GM19324 (cell line): Measurements from ENCODE around the gene GAB2.

Source experiments
- ATAC-seq: cut with Tn5 transposase; IDR thresholded peaks from one replicate; pipeline ENCODE4 v1.9.1; 2021; ENCODE audit warnings: mild to moderate bottlenecking, moderate library complexity; ENCODE audit not compliant: unreplicated experiment, low FRiP score

Gene GAB2

GRCh38 chr11:78403781-78404180, 13.8 kb downstream of the GAB2 start:
- no peak for ATAC-seq

GRCh38 chr11:78402847-78403246, 14.8 kb downstream of the GAB2 start:
- no peak for ATAC-seq

- ATAC-seq, result no peak
These were observed 16.9 kb downstream of the GAB2 start for GRCh38 chr11:78400702-78401101.

GRCh38 chr11:78400116-78400515, 17.5 kb downstream of the GAB2 start:
- ATAC-seq, result no peak

- ATAC-seq, result no peak
These were observed 18.5 kb downstream of the GAB2 start for GRCh38 chr11:78399136-78399535.

- ATAC-seq, result no peak
These were observed 18.9 kb downstream of the GAB2 start for GRCh38 chr11:78398715-78399114.

GRCh38 chr11:78397398-78397797, 20.2 kb downstream of the GAB2 start:
- ATAC-seq, result peak; percentile 66

GRCh38 chr11:78395597-78395996, 22.0 kb downstream of the GAB2 start:
- no peak for ATAC-seq

GRCh38 chr11:78392854-78393253, 24.8 kb downstream of the GAB2 start:
- no peak for ATAC-seq

- no peak for ATAC-seq
These were observed 26.2 kb downstream of the GAB2 start for GRCh38 chr11:78391424-78391823.

- ATAC-seq, result no peak
These were observed 26.8 kb downstream of the GAB2 start for GRCh38 chr11:78390809-78391208.

GRCh38 chr11:78386215-78386941, 31.2 kb downstream of the GAB2 start:
- no peak for ATAC-seq

GRCh38 chr11:78385205-78385604, 32.4 kb downstream of the GAB2 start:
- no peak for ATAC-seq

GRCh38 chr11:78384231-78384630, 33.4 kb downstream of the GAB2 start:
- no peak for ATAC-seq

- no peak for ATAC-seq
These were observed 35.8 kb downstream of the GAB2 start for GRCh38 chr11:78381865-78382264.

- no peak for ATAC-seq
These were observed 37.0 kb downstream of the GAB2 start for GRCh38 chr11:78380615-78381051.

GRCh38 chr11:78379039-78379670, 38.5 kb downstream of the GAB2 start:
- no peak for ATAC-seq

GRCh38 chr11:78377625-78378418, 39.8 kb downstream of the GAB2 start:
- ATAC-seq, result no peak

- ATAC-seq, result no peak
These were observed 40.8 kb downstream of the GAB2 start for GRCh38 chr11:78376858-78377257.

- no peak for ATAC-seq
These were observed 42.7 kb downstream of the GAB2 start for GRCh38 chr11:78374917-78375316.

- ATAC-seq, result no peak
These were observed 43.9 kb downstream of the GAB2 start for GRCh38 chr11:78373689-78374088.
